ENCODE results near the gene KCNQ1. TPM values are rescaled to one million over a fixed set of nuclear protein-coding genes. Genes with fewer than 3 reads are reported as not detected.

KCNQ1 gene
- total and polyA plus RNA-seq, 2 donors (not counting 1 experiment from before 2014, with no cell fraction given), result 21.5 to 28.8 TPM

GRCh38 chr11:2797741-2798361, 353.0 kb downstream of the KCNQ1 start:
- DNase-seq (no peak), ATAC-seq (ENCODE audit: low read depth) (no peak)
- TF ChIP-seq CTCF (IDR thresholded peaks at IDR 0.05), result no peak
- no peaks in the 10 kb centered on the region for H3K27me3 Mint-ChIP-seq
- Histone ChIP-seq H3K4me3 (ENCODE audit: control extremely low read depth in 1 of 5, extremely low read depth in 1 of 5, insufficient read depth in 1 of 5, low read depth in 2 of 5, low read length in 4 of 5) (no peak overlapping the region), H3K4me1 (ENCODE audit: control insufficient read depth in 2 of 2, insufficient read depth in 2 of 2, low read length in 2 of 2) (no peaks in the 10 kb centered on the region), H3K36me3 (replicated peaks in 1 of 2; ENCODE audit: control extremely low read depth in 1 of 2, control insufficient read depth in 1 of 2, extremely low read depth in 1 of 2, insufficient read depth in 2 of 2, low read length in 1 of 2) (peaks cover 0 to 3% of the 10 kb centered on the region in 2 experiments), H3K27ac (ENCODE audit: low read length in 2 of 2) (no peak overlapping the region), H3K9ac (ENCODE audit: low read length) (no peak overlapping the region), H3K4me2 (replicated peaks; ENCODE audit: low read depth, low read length, poor library complexity, severe bottlenecking) (no peak overlapping the region), H3K79me2 (ENCODE audit: control insufficient read depth, insufficient read depth, low read length) (no peaks in the 10 kb centered on the region), H3K27me3 (replicated peaks in 1 of 4; ENCODE audit: control extremely low read depth in 1 of 4, control insufficient read depth in 3 of 4, insufficient read depth in 4 of 4, low read length in 3 of 4) (no peaks in the 10 kb centered on the region), H2AFZ (ENCODE audit: insufficient read depth, low read depth, low read length, poor library complexity, severe bottlenecking) (no peak overlapping the region), H3K9me3 (ENCODE audit: control extremely low read depth in 1 of 3, control insufficient read depth in 2 of 3, insufficient read depth in 1 of 3, low read length in 2 of 3) (peaks cover 0 to 23% (median 0%) of the 10 kb centered on the region in 3 donors), H4K20me1 (ENCODE audit: control insufficient read depth, insufficient read depth, low read length, poor library complexity, severe bottlenecking) (no peaks in the 10 kb centered on the region)
- CTCF ChIA-PET, result no interaction called here
- H3K27ac Mint-ChIP-seq, result no peak overlapping the region
- no peaks in the 10 kb centered on the region for H3K4me1 Mint-ChIP-seq
- H3K9me3 Mint-ChIP-seq (ENCODE audit: insufficient read depth), result no peaks in the 10 kb centered on the region
- intact Hi-C loops (cut with micrococcal nuclease), result no loop called here
- POLR2A ChIA-PET, result no interaction called here
- H3K4me3 Mint-ChIP-seq, result no peak overlapping the region
- WGBS (ENCODE audit: insufficient coverage), result 98% methylated on average over 6 of the region's 9 CpGs

GRCh38 chr11:2798951-2799761, 354.3 kb downstream of the KCNQ1 start:
- H3K4me1 ChIP-seq (ENCODE audit: control insufficient read depth in 2 of 2, insufficient read depth in 2 of 2, low read length in 2 of 2), result no peaks in the 10 kb centered on the region
- no peak overlapping the region for H3K4me3 ChIP-seq (ENCODE audit: control extremely low read depth in 1 of 5, extremely low read depth in 1 of 5, insufficient read depth in 1 of 5, low read depth in 2 of 5, low read length in 4 of 5)
- H3K9ac ChIP-seq (ENCODE audit: low read length), result no peak overlapping the region
- no peak overlapping the region for H3K4me2 ChIP-seq (replicated peaks; ENCODE audit: low read depth, low read length, poor library complexity, severe bottlenecking)
- H3K79me2 ChIP-seq (ENCODE audit: control insufficient read depth, insufficient read depth, low read length), result no peaks in the 10 kb centered on the region
- no peaks in the 10 kb centered on the region for H3K36me3 ChIP-seq (replicated peaks in 1 of 2; ENCODE audit: control extremely low read depth in 1 of 2, control insufficient read depth in 1 of 2, extremely low read depth in 1 of 2, insufficient read depth in 2 of 2, low read length in 1 of 2)
- DNase-seq, result no peak
- no peak for ATAC-seq (ENCODE audit: low read depth)
- no peak overlapping the region for H2AFZ ChIP-seq (ENCODE audit: insufficient read depth, low read depth, low read length, poor library complexity, severe bottlenecking)
- H3K27me3 Mint-ChIP-seq, result no peaks in the 10 kb centered on the region
- H3K9me3 ChIP-seq (ENCODE audit: control extremely low read depth in 1 of 3, control insufficient read depth in 2 of 3, insufficient read depth in 1 of 3, low read length in 2 of 3), result peaks cover 0 to 23% (median 0%) of the 10 kb centered on the region in 3 donors
- intact Hi-C loops (cut with micrococcal nuclease), result no loop called here
- ChIA-PET CTCF (no interaction called here), POLR2A (no interaction called here)
- H3K27ac ChIP-seq (ENCODE audit: low read length in 2 of 2), result no peak overlapping the region
- H3K4me1 Mint-ChIP-seq, result no peaks in the 10 kb centered on the region
- H3K27me3 ChIP-seq (replicated peaks in 1 of 4; ENCODE audit: control extremely low read depth in 1 of 4, control insufficient read depth in 3 of 4, insufficient read depth in 4 of 4, low read length in 3 of 4), result no peaks in the 10 kb centered on the region
- WGBS (ENCODE audit: insufficient coverage), result 96% methylated on average over 14 of the region's 17 CpGs
- no peak overlapping the region for H3K27ac Mint-ChIP-seq
- no peak overlapping the region for H3K4me3 Mint-ChIP-seq
- no peaks in the 10 kb centered on the region for H3K9me3 Mint-ChIP-seq (ENCODE audit: insufficient read depth)
- no peaks in the 10 kb centered on the region for H4K20me1 ChIP-seq (ENCODE audit: control insufficient read depth, insufficient read depth, low read length, poor library complexity, severe bottlenecking)
- TF ChIP-seq EZH2 (IDR thresholded peaks at IDR 0.05; ENCODE audit: borderline replicate concordance, insufficient read depth, low read depth, low read length, poor library complexity, severe bottlenecking), result no peak

Measured in B cell (primary cell).